Measurements from ENCODE around the gene THOC1.

DNA sequence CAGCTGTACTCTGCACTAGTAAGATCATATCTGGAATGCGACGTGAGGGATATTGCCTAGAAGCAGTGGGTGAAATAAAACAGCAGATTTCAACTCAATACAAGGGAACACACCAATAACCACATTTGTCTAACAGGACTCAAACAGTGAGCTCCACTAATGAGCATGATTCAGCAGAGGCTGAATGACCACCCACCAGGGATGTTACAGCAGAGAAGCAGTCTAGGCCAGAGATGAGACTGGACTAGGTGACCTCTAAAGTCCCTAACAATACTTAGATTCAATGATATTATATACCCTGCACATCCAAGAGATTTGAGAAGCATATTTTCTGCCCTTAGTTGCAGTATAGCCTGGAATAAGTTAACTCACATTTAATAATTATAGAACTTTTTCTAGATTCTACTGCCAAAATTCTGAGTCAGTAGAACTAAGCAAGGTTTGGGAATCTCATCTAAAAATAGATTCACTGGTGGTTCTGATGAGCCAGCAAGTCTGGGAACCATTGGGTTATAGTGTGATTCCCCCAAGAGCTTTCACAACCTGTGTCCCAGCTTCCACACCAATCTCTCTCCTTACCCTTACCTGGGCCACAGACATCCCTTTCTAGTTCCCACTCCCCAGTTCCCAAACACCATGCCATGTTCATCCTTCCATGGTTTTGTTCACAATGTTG lies 6.3 kb downstream of the THOC1 start:
- no peak for TF ChIP-seq CTCF (IDR thresholded peaks at IDR 0.05; ENCODE audit: low read depth, low read length)
- TF ChIP-seq EZH2phosphoT487 (IDR thresholded peaks at IDR 0.05; ENCODE audit: low read depth): no peak
